IPS DF 6.9 (cell line): ENCODE measurements around the gene PLXNB2.
"Not testable (repeated sequence)": the region's sequence is repeated elsewhere in the genome, so short reads cannot be mapped to it uniquely, and the experiment has no call there.

Experiments used
- DNase-seq: peaks from one replicate; pipeline ENCODE4 v3.0.0-alpha.2; 2013; ENCODE audit warnings: low read depth, low spot score
- H3K27ac ChIP-seq: one replicate; pipeline ENCODE4 v1.5.1; 2013; ENCODE audit warnings: low read length, control low read depth
- H3K27me3 ChIP-seq: 2 replicates; pipeline ENCODE4 v1.6.1; 2013; ENCODE audit warnings: mild to moderate bottlenecking, low read length; ENCODE audit not compliant: control insufficient read depth, insufficient read depth
- H3K36me3 ChIP-seq: 2 replicates; pipeline ENCODE4 v1.6.1; 2013; ENCODE audit warnings: low read length; ENCODE audit not compliant: control insufficient read depth, insufficient read depth
- H3K4me1 ChIP-seq: 2 replicates; pipeline ENCODE4 v1.6.1; 2013; ENCODE audit warnings: low read length; ENCODE audit not compliant: control insufficient read depth, insufficient read depth
- H3K4me3 ChIP-seq: 2 replicates; pipeline ENCODE4 v1.5.1; 2013; ENCODE audit warnings: mild to moderate bottlenecking, low read length
- H3K9me3 ChIP-seq: 2 replicates; pipeline ENCODE4 v1.6.1; 2013; ENCODE audit warnings: low read length, inconsistent platforms; ENCODE audit not compliant: control insufficient read depth, insufficient read depth
- WGBS: extraction: QIAGEN DNeasy Blood & Tissue Kit; methylation state at CpG from one replicate; pipeline ENCODE4 v1.1.7; 2013; ENCODE audit warnings: mixed read lengths, missing lambda C conversion rate; ENCODE audit not compliant: insufficient read length, insufficient coverage; 5-methylcytosine and 5-hydroxymethylcytosine counted together

PLXNB2 gene

DNA sequence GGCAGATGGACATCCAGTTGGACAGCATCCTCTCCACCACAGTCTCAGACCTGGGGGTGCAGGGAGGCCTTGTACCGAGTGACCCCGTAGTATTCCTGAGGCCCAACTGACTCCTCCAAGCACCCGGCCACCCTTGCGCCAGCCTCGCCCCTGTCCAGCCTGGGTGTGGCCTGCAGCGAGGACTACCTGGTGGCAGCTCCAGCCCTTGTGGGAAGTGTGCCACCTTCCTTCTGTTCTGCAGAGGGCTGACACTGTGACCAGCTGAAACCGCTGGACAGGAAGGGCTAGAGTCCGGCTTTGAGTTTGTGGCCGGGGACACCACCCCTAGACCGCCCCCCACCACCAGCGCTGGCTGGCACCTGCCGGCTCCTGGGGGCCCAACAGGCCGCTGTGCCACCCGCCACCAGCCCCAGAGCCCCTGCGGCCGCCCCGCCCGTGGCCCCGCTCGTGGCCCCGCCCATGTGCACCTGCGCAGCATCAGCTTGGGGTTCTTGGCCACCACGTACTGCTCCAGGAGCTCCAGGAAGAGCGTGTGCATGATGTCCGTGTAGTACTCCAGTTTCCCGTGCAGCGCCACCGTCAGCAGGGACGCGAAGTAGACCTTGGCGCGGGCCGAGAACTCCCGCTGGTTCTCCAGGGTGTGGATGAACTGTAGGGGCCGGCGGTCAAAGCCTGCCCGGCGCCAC lies 27.3 kb downstream of the PLXNB2 start:
- Histone ChIP-seq H3K36me3 (peaks cover 77% of the 10 kb centered on the region), H3K4me3 (no peak overlapping the region), H3K27me3 (no peaks in the 10 kb centered on the region), H3K4me1 (no peaks in the 10 kb centered on the region; the same call in 1 of the 2 replicates), H3K9me3 (no peaks in the 10 kb centered on the region), H3K27ac (no peak overlapping the region)
- no peak for DNase-seq
- WGBS = no CpG with 5 or more reads among the region's 38 CpGs

- Histone ChIP-seq H3K27ac (no peak overlapping the region), H3K36me3 (peaks cover 80% of the 10 kb centered on the region), H3K27me3 (no peaks in the 10 kb centered on the region), H3K4me1 (no peaks in the 10 kb centered on the region; the same call in 1 of the 2 replicates), H3K4me3 (no peak overlapping the region), H3K9me3 (no peaks in the 10 kb centered on the region)
- WGBS = no CpG with 5 or more reads among the region's 30 CpGs
- no peak for DNase-seq
These were observed 28.4 kb downstream of the PLXNB2 start for GRCh38 chr22:50278956-50279619.

- H3K36me3 ChIP-seq = peaks cover 77% of the 10 kb centered on the region
- H3K4me1 ChIP-seq = no peaks in the 10 kb centered on the region; the same call in 1 of the 2 replicates
- H3K9me3 ChIP-seq = no peaks in the 10 kb centered on the region
- DNase-seq = no peak
- H3K27me3 ChIP-seq = no peaks in the 10 kb centered on the region
- no peak overlapping the region for H3K27ac ChIP-seq
- no CpG with 5 or more reads among the region's 21 CpGs for WGBS
- H3K4me3 ChIP-seq = no peak overlapping the region
These were observed 29.0 kb downstream of the PLXNB2 start for GRCh38 chr22:50278461-50278860.

DNA sequence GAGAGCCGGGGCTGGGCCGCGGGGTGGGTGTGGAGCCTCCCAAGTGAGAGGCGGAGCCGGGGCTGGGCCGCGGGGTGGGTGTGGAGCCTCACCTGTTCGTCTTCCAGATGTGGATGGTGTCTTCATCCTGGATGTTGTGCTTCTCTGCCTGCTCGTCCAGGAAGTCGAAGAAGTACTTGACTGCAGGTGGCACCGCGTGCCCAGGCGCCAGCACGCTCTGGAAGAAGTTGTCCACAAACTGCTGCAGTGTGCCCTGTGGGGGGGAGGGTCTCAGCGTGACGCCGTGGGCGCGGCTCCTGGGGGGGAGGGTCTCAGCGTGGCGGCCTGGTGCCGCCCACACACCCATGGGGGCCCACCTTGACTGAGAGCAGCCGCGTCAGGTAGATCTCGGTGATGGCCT lies 29.7 kb downstream of the PLXNB2 start:
- no peaks in the 10 kb centered on the region for H3K27me3 ChIP-seq
- no peak overlapping the region for H3K27ac ChIP-seq
- no peaks in the 10 kb centered on the region for H3K9me3 ChIP-seq
- DNase-seq = no peak
- H3K4me1 ChIP-seq = no peaks in the 10 kb centered on the region
- H3K36me3 ChIP-seq = peaks cover 70% of the 10 kb centered on the region
- H3K4me3 ChIP-seq = no peak overlapping the region
- WGBS = no CpG with 5 or more reads among the region's 25 CpGs

GRCh38 chr22:50276143-50276542 lies 31.3 kb downstream of the PLXNB2 start:
- Histone ChIP-seq H3K9me3 (no peaks in the 10 kb centered on the region), H3K27me3 (no peaks in the 10 kb centered on the region; the same call in 1 of the 2 replicates), H3K4me1 (0 out of 2 replicates have a peak, but pooled peaks cover 2% of the 10 kb centered on the region), H3K4me3 (no peak overlapping the region), H3K36me3 (peaks cover 55% of the 10 kb centered on the region), H3K27ac (no peak overlapping the region)
- no CpG with 5 or more reads among the region's 25 CpGs for WGBS
- DNase-seq = no peak

- no peak overlapping the region for H3K27ac ChIP-seq
- DNase-seq = no peak
- WGBS = no CpG with 5 or more reads among the region's 43 CpGs
- 0 out of 2 replicates have a peak, but pooled peaks cover 2% of the 10 kb centered on the region for H3K4me1 ChIP-seq
- H3K4me3 ChIP-seq = no peak overlapping the region
- peaks cover 48% of the 10 kb centered on the region for H3K36me3 ChIP-seq
- peaks cover 2% of the 10 kb centered on the region; the same call in 1 of the 2 replicates for H3K27me3 ChIP-seq
- no peaks in the 10 kb centered on the region for H3K9me3 ChIP-seq
These were observed 32.0 kb downstream of the PLXNB2 start for GRCh38 chr22:50275181-50276055.

DNA sequence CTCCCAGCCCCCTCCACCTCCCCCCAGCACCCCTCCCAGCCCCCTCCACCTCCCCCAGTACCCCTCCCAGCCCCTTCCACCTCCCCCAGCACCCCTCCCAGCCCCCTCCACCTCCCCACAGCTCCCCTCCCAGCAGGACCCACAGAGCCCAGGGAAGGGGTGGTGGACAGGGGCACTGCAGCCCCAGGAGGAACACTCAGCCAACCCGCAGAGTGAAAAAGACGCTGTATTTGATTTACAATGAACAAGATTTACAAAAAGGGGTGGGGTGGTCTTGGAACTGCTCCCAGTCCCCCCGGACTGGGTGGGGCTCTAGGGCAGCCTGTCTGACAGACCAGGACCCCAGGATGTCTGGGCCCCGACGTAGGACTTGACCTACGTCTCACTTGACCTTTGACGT lies 32.7 kb downstream of the PLXNB2 start:
- Histone ChIP-seq H3K4me3 (no peak overlapping the region), H3K36me3 (peaks cover 42% of the 10 kb centered on the region), H3K27ac (no peak overlapping the region), H3K9me3 (no peaks in the 10 kb centered on the region), H3K4me1 (0 out of 2 replicates have a peak, but pooled peaks cover 2% of the 10 kb centered on the region), H3K27me3 (peaks cover 2% of the 10 kb centered on the region; the same call in 1 of the 2 replicates)
- no peak for DNase-seq
- WGBS = no CpG with 5 or more reads among the region's 7 CpGs

DNA sequence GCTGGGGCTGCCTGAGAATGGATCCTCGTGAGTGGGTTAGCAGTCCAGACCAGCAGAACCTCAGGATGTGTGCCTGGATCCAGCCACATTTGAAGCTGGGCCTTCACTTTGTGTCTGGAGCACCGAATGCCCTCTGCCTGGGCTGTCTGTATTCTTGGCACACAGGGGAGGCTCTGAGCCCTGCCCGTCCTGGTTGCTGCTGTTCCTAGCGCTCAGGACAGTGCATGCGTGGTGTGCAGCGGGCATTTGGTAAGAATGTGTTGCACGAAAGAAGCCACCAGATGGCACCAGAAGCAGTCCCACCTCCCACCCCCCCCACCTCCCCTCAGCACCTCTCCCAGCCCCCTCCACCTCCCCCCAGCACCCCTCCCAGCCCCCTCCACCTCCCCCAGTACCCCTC lies 33.1 kb downstream of the PLXNB2 start:
- Histone ChIP-seq H3K4me3 (no peak overlapping the region; the same call in 1 of the 2 replicates), H3K4me1 (0 out of 2 replicates have a peak, but pooled peaks cover 2% of the 10 kb centered on the region), H3K9me3 (no peaks in the 10 kb centered on the region), H3K27ac (no peak overlapping the region), H3K27me3 (peaks cover 7% of the 10 kb centered on the region), H3K36me3 (peaks cover 37% of the 10 kb centered on the region)
- DNase-seq = no peak
- no CpG with 5 or more reads among the region's 7 CpGs for WGBS

- no CpG with 5 or more reads among the region's 10 CpGs for WGBS
- Histone ChIP-seq H3K36me3 (peaks cover 32% of the 10 kb centered on the region), H3K27me3 (peaks cover 12% of the 10 kb centered on the region)
- not testable (repeated sequence) for H3K4me3 ChIP-seq, H3K27ac ChIP-seq, DNase-seq, H3K4me1 ChIP-seq, H3K9me3 ChIP-seq
These were observed 33.7 kb downstream of the PLXNB2 start for GRCh38 chr22:50273781-50274180.

GRCh38 chr22:50273352-50273751 lies 34.1 kb downstream of the PLXNB2 start:
- H3K27me3 ChIP-seq = peaks cover 17% of the 10 kb centered on the region
- WGBS = no CpG with 5 or more reads among the region's 11 CpGs
- H3K27ac ChIP-seq, H3K4me1 ChIP-seq, DNase-seq, H3K4me3 ChIP-seq, H3K9me3 ChIP-seq: not testable (repeated sequence)
- peaks cover 30% of the 10 kb centered on the region for H3K36me3 ChIP-seq
